Colonic mucosa (tissue), 4 donors: ENCODE data around the gene NBEA. TPM values are rescaled to one million over a fixed set of nuclear protein-coding genes. Genes with fewer than 3 reads are reported as not detected.
"Not testable (repeated sequence)": the region's sequence is repeated elsewhere in the genome, so short reads cannot be mapped to it uniquely, and the experiment has no call there.

Experiments
- DNase-seq: peaks from one replicate; pipeline ENCODE4 v3.0.0-alpha.2; 2020
- H3K27ac ChIP-seq: fragments of 200-600 bp; one replicate; pipeline ENCODE4 v1.8.0; 2021
- H3K27me3 ChIP-seq: fragments of 200-600 bp; one replicate; pipeline ENCODE4 v1.8.0; 2021
- H3K36me3 ChIP-seq: fragments of 200-600 bp; one replicate; pipeline ENCODE4 v1.8.0; 2021
- H3K4me1 ChIP-seq: fragments of 200-600 bp; one replicate; pipeline ENCODE4 v1.8.0; 2021; ENCODE audit warnings: mild to moderate bottlenecking
- H3K4me3 ChIP-seq: fragments of 200-600 bp; one replicate; pipeline ENCODE4 v1.8.0; 2021
- H3K9ac ChIP-seq, 2 donors: one replicate each; pipeline ENCODE4 v1.7.0; 2013; ENCODE audit warnings: control low read depth in 2 of 2, low read depth in 2 of 2, low read length in 2 of 2
- H3K9me3 ChIP-seq: fragments of 200-600 bp; one replicate; pipeline ENCODE4 v1.8.0; 2021
- intact Hi-C: fragments of 100-400 bp; cut with DNase I; formaldehyde crosslinking; loops from one replicate; pipeline ENCODE4 v1.14.1; 2022
- total RNA-seq, 2 donors: library from RNA; stranded (reverse); fragmentation: NEBNext Ultra II Directional in 1 of 2; extraction: Animal tissue kit (Norgen Biotek cat#: 25700) in 1 of 2; gene quantifications; one replicate each; pipeline ENCODE4 v1.2.1, GENCODE V29; 2021
- TF ChIP-seq, protein P1 (sequence below): fragments of 200-600 bp; IDR thresholded peaks from one replicate; pipeline ENCODE4 v1.8.0; 2022; ENCODE audit warnings: antibody characterized with exemption, mild to moderate bottlenecking
- donor health status: healthy.
- donor health status: DM: no; HTN: no; CAD: no.
- donor health status: DM: no; HTN: no; CAD: no.

NBEA gene
- total RNA-seq, 2 donors from 2014 or later = 1.9 to 5.5 TPM

DNA sequence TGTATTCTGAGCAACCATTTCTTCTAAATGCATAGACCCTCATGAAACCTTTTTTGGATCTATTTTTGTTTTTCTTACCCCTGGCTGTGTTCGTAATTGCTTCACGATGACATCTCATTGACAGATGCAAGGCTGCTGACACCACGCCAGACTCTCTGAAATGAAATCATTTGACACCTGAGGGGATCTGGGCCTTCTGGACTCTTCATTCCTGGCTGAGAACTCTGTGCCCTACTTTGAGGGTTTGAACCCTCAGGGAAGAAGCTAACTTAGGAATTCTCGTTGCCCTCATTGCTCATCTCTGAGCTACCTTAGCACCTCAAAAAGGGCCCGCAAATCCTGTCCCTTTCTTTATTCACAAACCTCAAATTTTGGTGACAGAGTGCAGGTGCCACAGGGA lies 40.5 kb upstream of the NBEA start:
- Histone ChIP-seq H3K27ac (no peak overlapping the region), H3K27me3 (no peaks in the 10 kb centered on the region), H3K9me3 (no peaks in the 10 kb centered on the region), H3K4me1 (no peaks in the 10 kb centered on the region), H3K36me3 (no peaks in the 10 kb centered on the region), H3K9ac (no peak overlapping the region), H3K4me3 (no peak overlapping the region)
- intact Hi-C loops = no loop called here
- DNase-seq = no peak
- TF ChIP-seq, protein P1, sequence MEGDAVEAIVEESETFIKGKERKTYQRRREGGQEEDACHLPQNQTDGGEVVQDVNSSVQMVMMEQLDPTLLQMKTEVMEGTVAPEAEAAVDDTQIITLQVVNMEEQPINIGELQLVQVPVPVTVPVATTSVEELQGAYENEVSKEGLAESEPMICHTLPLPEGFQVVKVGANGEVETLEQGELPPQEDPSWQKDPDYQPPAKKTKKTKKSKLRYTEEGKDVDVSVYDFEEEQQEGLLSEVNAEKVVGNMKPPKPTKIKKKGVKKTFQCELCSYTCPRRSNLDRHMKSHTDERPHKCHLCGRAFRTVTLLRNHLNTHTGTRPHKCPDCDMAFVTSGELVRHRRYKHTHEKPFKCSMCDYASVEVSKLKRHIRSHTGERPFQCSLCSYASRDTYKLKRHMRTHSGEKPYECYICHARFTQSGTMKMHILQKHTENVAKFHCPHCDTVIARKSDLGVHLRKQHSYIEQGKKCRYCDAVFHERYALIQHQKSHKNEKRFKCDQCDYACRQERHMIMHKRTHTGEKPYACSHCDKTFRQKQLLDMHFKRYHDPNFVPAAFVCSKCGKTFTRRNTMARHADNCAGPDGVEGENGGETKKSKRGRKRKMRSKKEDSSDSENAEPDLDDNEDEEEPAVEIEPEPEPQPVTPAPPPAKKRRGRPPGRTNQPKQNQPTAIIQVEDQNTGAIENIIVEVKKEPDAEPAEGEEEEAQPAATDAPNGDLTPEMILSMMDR = no peak

DNA sequence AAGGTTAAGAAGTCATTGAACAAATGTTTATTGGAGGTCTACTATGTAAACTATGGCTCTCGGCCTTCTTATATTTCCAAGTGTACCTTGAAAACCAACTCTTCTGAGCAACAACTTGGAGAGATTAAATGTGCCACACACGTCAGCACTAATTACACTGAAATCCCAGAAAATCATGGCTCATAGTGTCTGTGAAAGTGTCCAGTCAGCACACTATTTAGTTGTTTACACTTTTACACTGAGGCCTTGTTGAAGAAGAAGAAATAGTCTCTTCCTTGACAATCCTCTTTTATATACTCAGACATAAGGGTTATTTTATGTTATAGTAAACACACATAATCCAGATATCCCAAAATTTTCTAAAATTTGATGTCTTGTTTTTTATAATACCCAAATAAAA lies 30.9 kb upstream of the NBEA start:
- Histone ChIP-seq H3K27me3 (no peaks in the 10 kb centered on the region), H3K4me1 (no peaks in the 10 kb centered on the region), H3K36me3 (no peaks in the 10 kb centered on the region), H3K9ac (no peak overlapping the region), H3K4me3 (no peak overlapping the region), H3K27ac (no peak overlapping the region), H3K9me3 (no peaks in the 10 kb centered on the region)
- no peak for DNase-seq
- TF ChIP-seq, protein P1 = no peak
- intact Hi-C loops = no loop called here

DNA sequence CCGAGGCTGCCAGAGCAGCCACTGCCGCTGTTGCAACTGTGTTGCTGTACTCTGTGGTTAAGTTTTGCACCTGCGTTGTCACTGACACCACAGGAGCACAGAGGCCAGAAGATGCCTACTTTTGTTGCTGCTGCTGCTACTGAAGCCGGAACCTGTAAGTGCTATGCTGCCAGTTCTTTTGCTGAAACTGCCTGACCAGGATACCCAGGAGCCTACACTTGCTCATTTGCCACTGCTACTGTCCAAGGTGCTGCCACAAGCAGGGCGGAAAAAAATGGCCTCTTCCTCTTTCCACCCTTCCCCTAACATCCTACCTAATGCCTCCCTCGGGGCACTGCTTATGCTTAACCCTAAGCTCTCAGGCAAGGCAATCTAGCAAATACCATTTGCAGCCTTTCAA lies 29.0 kb upstream of the NBEA start:
- intact Hi-C loops = no loop called here
- no peak for DNase-seq
- Histone ChIP-seq H3K9ac (no peak overlapping the region), H3K36me3 (no peaks in the 10 kb centered on the region), H3K4me1 (no peaks in the 10 kb centered on the region), H3K27me3 (no peaks in the 10 kb centered on the region), H3K27ac (no peak overlapping the region), H3K4me3 (no peak overlapping the region), H3K9me3 (no peaks in the 10 kb centered on the region)
- TF ChIP-seq, protein P1 = no peak

DNA sequence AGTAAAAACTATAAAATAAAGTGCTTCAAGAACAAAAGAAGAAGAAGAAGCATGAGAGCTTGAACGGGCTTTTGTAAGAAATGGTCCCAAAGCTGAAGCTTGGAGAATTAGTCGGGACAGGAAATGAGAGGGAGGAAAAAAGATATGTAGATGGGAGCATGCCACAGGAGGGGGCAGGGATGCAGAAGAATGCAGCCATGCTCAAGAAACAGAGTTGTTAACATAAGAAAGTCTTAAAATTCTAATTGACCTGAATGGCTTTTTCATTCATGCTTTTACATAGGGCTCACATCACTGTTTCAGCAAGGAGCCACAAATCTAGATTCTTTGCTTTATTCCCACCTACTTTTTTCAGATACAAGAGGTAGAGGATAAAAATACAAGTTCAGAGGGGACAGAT lies 27.7 kb upstream of the NBEA start:
- intact Hi-C loops = no loop called here
- no peak overlapping the region for H3K9ac ChIP-seq

DNA sequence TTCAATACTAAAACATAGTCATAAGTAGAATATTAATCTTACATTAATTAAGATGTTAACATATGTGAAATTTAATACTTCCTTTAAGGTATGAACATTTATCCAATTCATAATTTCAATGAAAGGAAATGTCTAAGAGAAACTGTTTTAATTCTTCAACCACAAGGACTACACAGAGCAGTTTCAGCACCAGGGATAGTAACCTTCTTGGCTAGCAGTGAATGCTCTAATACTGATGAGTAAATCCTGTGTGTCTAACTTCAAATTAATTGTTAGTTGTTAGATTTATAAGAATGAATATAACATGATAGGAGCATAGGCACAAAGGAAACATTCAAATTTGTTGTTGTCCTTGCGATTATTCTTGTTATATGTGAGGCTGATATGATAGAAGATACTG lies 15.6 kb upstream of the NBEA start:
- no peaks in the 10 kb centered on the region for H3K27me3 ChIP-seq
- no peak overlapping the region for H3K4me3 ChIP-seq
- H3K9ac ChIP-seq = no peak overlapping the region
- H3K27ac ChIP-seq = no peak overlapping the region
- no peaks in the 10 kb centered on the region for H3K36me3 ChIP-seq
- H3K9me3 ChIP-seq = no peaks in the 10 kb centered on the region
- intact Hi-C loops = no loop called here
- DNase-seq = no peak
- H3K4me1 ChIP-seq = no peaks in the 10 kb centered on the region
- TF ChIP-seq, protein P1 = no peak

More for the DNA sequence above, 27.7 kb upstream of the NBEA start:
- H3K4me3 ChIP-seq = no peak overlapping the region
- no peaks in the 10 kb centered on the region for H3K4me1 ChIP-seq
- TF ChIP-seq, protein P1 = no peak
- no peak overlapping the region for H3K27ac ChIP-seq
- H3K9me3 ChIP-seq = no peaks in the 10 kb centered on the region
- H3K36me3 ChIP-seq = no peaks in the 10 kb centered on the region
- no peaks in the 10 kb centered on the region for H3K27me3 ChIP-seq
- no peak for DNase-seq

DNA sequence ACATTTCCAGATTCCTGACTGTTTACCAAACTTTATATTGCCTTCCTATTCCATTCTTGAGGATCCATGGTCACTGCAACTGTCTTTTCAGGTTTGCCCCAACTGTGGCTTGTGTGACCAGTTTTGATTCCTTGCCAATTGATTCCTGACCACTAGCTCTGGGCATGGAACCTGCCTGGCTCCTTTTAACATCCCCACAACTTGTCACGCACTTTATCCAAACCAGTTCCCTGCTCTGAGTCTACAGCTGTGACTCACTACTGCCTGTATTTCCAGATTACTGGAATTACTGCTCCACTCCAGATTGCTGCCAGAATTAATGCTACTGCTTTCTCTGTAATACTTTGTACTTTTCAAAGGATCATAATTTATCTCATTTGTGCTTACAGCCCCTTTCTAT lies 13.4 kb upstream of the NBEA start:
- DNase-seq = not testable (repeated sequence)

More for the DNA sequence above, 13.4 kb upstream of the NBEA start:
- H3K4me1 ChIP-seq, intact Hi-C loops, H3K36me3 ChIP-seq, H3K27ac ChIP-seq, H3K9ac ChIP-seq, H3K4me3 ChIP-seq, H3K27me3 ChIP-seq, H3K9me3 ChIP-seq: not testable (repeated sequence)
